ENCODE data around the gene TMEM212. TPM values are rescaled to one million over a fixed set of nuclear protein-coding genes. Genes with fewer than 3 reads are reported as not detected.

Gene TMEM212
- polyA plus RNA-seq, 2 of the 4 experiments (the other 2 are of a cell fraction): not detected

DNA sequence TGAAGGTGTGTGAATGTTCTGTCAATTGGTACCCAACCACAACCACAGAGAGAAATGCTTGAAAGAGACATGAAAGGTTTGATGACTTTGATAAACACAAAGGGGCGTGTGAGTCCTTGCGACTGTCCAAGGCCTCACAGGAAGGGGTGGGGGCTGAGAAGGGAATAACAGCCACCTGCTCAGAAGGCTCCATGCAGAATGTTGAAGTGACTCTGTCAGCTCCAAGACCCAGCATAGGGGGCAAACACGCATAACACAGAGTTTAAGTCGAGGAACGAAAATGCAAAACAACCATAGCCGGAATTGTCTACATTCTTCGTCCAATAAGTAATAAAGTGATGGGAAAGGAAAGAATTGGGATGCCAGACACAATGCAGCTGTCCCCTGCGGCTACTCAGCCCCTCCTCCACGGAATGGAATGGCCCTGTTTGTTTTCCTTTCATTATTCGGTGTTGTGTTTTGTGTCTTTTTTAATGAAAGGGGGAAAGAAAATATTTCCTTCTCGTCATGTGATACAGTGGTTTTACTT lies 19.9 kb downstream of the TMEM212 start:
- H3K4me3 ChIP-seq: no peak overlapping the region
- ATAC-seq (no peak), FAIRE-seq (no peak), DNase-seq (ENCODE audit: low read depth in 1 of 2, low spot score in 1 of 2) (no peak)
- no peaks in the 10 kb centered on the region for H3K4me1 ChIP-seq
- ChIA-PET CTCF (no interaction called here), POLR2A (no interaction called here)
- TF ChIP-seq RARB (CRISPR knock-in tag; IDR thresholded peaks at IDR 0.05) (no peak), SMC3 (IDR thresholded peaks at IDR 0.05) (no peak), HES2 (IDR thresholded peaks at IDR 0.05) (no peak), RCOR1 (IDR thresholded peaks at IDR 0.05; ENCODE audit: low read depth, low read length) (no peak), NR3C1 (IDR thresholded peaks at IDR 0.05) (no peak), E2F6 (IDR thresholded peaks at IDR 0.05; ENCODE audit: borderline replicate concordance, low read depth) (no peak)
- H3K4me2 ChIP-seq: no peak overlapping the region
- 88% methylated on average over 11 of the region's 11 CpGs for WGBS (ENCODE audit: missing lambda C conversion rate)
- H3K27ac ChIP-seq: no peak overlapping the region
- H3K9me3 ChIP-seq: no peaks in the 10 kb centered on the region

DNA sequence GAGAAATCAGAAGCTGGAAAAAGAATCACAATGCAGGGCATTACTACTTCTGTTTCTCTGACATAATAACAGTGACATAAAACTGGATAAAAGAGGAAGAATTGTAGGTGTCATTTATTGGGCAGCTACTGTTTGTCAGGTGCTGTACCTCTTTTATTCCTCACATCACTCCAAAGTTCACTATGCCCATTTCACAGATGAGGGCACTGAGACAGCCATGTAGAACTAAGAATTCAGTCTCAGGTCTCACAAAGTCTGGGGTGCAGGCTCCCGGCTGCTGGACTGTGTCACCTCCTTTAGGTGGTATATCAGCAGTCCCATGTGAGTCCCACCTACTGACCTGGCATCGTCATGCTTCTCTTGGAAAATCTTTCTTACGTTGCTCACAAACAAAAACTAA lies 20.8 kb downstream of the TMEM212 start:
- CTCF ChIA-PET: no interaction called here
- FAIRE-seq: no peak
- WGBS (ENCODE audit: missing lambda C conversion rate): 89% methylated on average over 3 of the region's 3 CpGs
- Histone ChIP-seq H3K4me2 (no peak overlapping the region), H3K4me1 (no peaks in the 10 kb centered on the region), H3K9me3 (no peaks in the 10 kb centered on the region), H3K4me3 (no peak overlapping the region), H3K27ac (no peak overlapping the region; a peak in 1 of 6 replicates)
- POLR2A ChIA-PET: no interaction called here
- no peak for DNase-seq (ENCODE audit: low read depth in 1 of 2, low spot score in 1 of 2)
- no peak for ATAC-seq
- no peak for TF ChIP-seq NR3C1 (IDR thresholded peaks at IDR 0.05)
- TF ChIP-seq CBX2 (IDR thresholded peaks at IDR 0.05; ENCODE audit: borderline replicate concordance, low read depth): no peak
- no peak for TF ChIP-seq HOXB13 (CRISPR knock-in tag; IDR thresholded peaks at IDR 0.05; ENCODE audit: low read depth)
- no peak for TF ChIP-seq RCOR1 (IDR thresholded peaks at IDR 0.05; ENCODE audit: low read depth, low read length)
- no peak for TF ChIP-seq NFE2L2 (conservative IDR thresholded peaks at IDR 0.05; ENCODE audit: low read length)
- TF ChIP-seq MAX (IDR thresholded peaks at IDR 0.05): no peak
- TF ChIP-seq JUNB (IDR thresholded peaks at IDR 0.05): no peak
- TF ChIP-seq, protein P1, sequence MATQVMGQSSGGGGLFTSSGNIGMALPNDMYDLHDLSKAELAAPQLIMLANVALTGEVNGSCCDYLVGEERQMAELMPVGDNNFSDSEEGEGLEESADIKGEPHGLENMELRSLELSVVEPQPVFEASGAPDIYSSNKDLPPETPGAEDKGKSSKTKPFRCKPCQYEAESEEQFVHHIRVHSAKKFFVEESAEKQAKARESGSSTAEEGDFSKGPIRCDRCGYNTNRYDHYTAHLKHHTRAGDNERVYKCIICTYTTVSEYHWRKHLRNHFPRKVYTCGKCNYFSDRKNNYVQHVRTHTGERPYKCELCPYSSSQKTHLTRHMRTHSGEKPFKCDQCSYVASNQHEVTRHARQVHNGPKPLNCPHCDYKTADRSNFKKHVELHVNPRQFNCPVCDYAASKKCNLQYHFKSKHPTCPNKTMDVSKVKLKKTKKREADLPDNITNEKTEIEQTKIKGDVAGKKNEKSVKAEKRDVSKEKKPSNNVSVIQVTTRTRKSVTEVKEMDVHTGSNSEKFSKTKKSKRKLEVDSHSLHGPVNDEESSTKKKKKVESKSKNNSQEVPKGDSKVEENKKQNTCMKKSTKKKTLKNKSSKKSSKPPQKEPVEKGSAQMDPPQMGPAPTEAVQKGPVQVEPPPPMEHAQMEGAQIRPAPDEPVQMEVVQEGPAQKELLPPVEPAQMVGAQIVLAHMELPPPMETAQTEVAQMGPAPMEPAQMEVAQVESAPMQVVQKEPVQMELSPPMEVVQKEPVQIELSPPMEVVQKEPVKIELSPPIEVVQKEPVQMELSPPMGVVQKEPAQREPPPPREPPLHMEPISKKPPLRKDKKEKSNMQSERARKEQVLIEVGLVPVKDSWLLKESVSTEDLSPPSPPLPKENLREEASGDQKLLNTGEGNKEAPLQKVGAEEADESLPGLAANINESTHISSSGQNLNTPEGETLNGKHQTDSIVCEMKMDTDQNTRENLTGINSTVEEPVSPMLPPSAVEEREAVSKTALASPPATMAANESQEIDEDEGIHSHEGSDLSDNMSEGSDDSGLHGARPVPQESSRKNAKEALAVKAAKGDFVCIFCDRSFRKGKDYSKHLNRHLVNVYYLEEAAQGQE (IDR thresholded peaks at IDR 0.05): no peak
- no peak for TF ChIP-seq SREBF2 (IDR thresholded peaks at IDR 0.05)
- no peak for TF ChIP-seq ZC3H11A (IDR thresholded peaks at IDR 0.05)
- TF ChIP-seq RAD21 (conservative IDR thresholded peaks at IDR 0.05 in 1 of 2, IDR thresholded peaks at IDR 0.05 in 1 of 2): no peak
- TF ChIP-seq MYC (IDR thresholded peaks at IDR 0.05; ENCODE audit: borderline replicate concordance, low read length): no peak
- no peak for TF ChIP-seq HEYL (CRISPR knock-in tag; IDR thresholded peaks at IDR 0.05)
- TF ChIP-seq MAZ (IDR thresholded peaks at IDR 0.05; ENCODE audit: borderline replicate concordance, low read depth, low read length): no peak
- TF ChIP-seq TFCP2L1 (CRISPR knock-in tag; IDR thresholded peaks at IDR 0.05): no peak
- no peak for TF ChIP-seq HOXB5 (CRISPR knock-in tag; IDR thresholded peaks at IDR 0.05)

Measured in A549 (cell line).